8988T (cell line): ENCODE results near the gene INPP4B.
"Not testable (repeated sequence)": the region's sequence is repeated elsewhere in the genome, so short reads cannot be mapped to it uniquely, and the experiment has no call there.

ENCODE experiments used
- DNase-seq: peaks from one replicate; pipeline ENCODE4 v3.0.0; 2011

The INPP4B gene

DNA sequence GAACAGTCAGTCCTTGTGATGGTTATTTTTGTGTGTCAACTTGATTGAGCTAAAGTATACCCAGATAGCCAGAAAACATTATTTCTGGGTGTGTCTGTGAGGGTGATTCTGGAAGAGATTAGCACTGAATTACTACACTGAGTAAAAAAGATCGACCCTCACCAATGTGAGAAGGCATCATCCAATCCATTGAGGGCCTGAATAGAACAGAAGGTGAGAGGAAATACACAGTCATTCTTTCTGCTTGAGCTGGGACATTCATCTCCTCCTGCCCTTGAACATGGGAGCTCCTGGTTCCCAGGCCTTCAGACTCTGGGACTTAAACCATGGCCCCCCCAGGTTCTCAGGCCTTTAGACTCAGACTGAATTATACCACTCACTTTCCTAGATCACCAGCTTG is 22.3 kb downstream of the INPP4B start:
- DNase-seq, result no peak

DNA sequence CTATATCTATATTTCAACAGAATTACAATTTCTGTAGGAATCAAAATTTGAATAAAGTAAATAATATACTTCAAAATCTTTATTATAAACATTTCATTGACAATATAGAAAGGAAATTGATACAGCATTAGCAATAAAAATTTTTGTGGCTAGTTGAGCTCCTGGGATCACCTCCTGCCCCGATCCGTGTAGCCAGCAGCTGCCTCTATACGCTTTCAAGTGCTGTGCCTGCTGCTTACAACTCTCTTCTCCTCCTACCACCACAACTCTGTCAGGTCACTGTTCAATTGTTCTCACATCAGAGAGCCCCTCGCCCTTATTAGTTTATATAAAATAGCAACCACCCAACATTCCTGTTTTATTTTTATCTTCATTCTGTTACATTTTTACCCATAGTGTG is 27.6 kb downstream of the INPP4B start:
- no peak for DNase-seq

GRCh38 chr4:142818031-142818430 is 28.1 kb downstream of the INPP4B start:
- no peak for DNase-seq

- no peak for DNase-seq
Measured at GRCh38 chr4:142817442-142817841, 28.7 kb downstream of the INPP4B start.

- no peak for DNase-seq
Measured at GRCh38 chr4:142815834-142816233, 30.3 kb downstream of the INPP4B start.

DNA sequence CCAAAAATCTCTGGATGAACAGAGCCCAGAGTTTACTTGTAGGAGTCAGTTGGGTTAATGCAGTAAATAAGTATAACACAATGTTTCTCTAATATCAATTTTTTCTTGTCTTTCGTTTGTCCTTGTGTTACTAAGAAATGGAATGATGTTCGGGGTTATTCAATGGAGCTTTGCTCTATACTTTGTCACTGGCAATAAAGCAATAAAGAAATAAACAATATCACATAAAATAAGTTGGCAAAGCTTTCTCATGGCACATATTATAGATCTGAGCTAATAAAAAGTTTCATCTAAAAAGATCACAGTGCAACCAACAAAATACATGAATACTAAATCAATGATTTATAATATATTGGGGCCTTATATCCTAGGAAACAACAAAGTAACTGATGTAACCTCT is 32.7 kb downstream of the INPP4B start:
- no peak for DNase-seq

DNA sequence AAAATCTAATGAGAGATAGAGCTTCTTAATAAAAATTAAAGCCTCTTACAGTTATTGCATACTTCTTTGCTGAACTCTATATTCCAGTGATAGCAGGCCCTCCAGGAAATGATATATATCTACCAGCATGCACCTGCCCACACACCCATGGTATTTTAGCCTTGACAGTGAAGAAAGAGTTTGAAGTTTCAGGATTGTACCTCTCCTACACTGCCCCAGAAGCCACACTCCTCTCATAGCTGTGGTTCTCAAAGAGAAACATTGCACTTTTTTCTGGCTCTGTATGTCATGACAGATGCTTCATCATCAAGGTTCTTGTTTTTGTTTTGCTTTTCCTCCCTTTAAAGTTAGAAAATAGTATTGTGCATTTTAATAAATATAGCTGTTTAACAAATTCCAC is 34.0 kb downstream of the INPP4B start:
- DNase-seq, result no peak

DNA sequence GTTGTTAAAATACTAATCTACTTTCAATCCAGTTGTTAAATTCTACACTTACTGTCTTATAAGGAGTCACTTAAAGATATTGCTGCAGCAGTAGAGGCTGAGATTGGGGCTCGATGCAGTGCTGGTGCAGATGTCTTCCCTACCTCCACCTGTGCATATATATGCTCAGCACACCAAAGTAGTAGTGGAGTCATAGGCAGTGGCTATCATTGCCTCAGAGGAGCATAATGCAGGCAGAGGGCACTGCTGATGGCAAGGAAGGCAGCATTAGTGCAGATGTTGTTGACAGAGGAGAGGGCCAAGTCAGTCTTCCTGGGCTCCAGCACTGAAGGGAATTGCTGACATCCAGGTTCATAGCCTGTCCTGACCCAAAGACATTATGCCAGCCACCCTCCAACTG is 35.1 kb downstream of the INPP4B start:
- no peak for DNase-seq

DNA sequence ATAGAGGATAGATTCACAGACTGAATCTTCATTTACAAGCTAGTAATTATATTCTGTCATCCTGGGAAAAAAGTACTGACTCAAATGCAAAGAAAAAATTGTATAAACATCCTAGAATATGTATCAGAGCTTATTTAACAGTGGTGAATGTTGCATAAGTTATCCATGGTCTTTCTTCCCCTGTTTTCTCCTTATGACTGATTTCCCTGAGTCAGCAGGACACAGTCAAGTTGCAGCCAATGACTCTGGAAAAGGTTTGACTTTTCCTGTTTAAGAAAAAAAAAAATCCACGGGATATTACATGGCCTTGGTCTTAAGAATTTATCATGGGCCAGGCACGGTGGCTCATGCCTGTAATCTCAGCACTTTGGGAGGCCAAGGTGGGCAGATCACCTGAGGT is 36.5 kb downstream of the INPP4B start:
- no peak for DNase-seq

DNA sequence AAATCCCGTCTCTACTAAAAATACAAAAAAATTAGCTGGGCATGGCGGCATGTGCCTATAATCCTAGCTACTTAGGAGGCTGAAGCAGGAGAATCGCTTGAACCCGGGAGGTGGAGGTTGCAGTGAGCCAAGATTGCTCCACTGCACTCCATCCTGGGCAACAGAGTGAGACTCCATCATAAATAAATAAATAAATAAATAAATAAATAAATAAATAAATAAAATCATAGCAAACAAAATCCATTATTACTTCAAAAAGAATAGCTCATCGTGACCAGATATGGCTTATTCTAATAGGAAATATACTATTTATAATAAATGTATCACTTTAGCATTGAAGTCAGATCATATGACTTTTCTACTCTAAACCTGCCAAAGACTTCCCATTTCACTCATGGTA is 42.2 kb downstream of the INPP4B start:
- DNase-seq, result not testable (repeated sequence)

DNA sequence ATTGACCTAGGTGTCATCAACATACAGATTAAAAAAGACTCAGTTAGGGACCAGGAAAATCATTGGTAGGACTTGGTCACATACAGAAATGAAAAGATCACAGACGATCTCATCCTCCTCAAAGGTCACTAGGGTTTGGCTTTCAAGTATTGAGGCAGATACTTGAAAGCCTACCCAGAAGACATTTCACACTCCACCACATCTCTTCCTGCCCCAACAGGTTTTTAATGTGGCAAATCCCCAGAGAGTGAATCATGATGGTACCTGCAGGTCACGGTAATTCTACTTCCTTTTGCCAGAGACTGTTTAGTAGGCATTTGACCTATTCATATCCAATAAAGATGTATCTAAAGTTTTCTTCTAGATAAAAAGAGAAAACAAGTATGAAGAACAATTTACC is 44.1 kb downstream of the INPP4B start:
- no peak for DNase-seq

DNA sequence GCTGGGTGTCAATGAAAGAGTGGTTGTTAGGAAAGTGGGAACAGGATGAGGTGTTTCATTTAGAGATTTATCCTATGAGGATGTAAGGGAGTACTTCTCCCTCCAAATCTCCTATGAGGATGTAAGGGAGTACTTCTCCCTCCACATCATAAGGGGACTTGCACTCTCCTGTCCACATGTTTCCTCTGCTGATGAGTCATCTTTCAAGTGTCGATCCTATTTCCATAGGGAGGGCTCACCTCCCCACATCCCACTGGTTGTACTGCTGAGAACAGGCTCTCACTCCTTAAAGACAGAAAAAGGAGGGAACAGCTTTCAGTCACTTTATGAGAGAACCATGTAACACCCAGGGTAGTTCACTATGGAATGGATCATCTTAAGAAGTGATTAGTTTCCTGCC is 65.0 kb downstream of the INPP4B start:
- no peak for DNase-seq

DNA sequence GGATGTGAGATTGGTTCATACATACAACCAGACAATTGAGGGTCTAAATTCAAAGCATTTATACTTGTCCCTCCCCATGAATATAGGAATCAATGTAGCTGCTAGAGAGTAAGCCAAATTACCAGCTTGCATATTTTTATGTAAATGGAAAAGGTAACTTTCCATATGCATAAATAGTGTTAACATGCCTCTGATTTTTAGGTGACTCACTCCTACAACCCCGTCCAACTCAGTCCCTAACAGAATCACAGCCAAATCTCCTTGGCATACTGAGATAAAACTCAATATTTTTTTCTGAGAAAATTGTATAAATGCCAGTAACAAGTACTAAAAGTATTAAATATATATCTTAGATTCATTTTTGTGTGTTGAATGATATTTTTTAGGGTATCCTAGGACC is 67.2 kb downstream of the INPP4B start:
- DNase-seq, result no peak

GRCh38 chr4:142778430-142778829 is 67.7 kb downstream of the INPP4B start:
- DNase-seq, result no peak

DNA sequence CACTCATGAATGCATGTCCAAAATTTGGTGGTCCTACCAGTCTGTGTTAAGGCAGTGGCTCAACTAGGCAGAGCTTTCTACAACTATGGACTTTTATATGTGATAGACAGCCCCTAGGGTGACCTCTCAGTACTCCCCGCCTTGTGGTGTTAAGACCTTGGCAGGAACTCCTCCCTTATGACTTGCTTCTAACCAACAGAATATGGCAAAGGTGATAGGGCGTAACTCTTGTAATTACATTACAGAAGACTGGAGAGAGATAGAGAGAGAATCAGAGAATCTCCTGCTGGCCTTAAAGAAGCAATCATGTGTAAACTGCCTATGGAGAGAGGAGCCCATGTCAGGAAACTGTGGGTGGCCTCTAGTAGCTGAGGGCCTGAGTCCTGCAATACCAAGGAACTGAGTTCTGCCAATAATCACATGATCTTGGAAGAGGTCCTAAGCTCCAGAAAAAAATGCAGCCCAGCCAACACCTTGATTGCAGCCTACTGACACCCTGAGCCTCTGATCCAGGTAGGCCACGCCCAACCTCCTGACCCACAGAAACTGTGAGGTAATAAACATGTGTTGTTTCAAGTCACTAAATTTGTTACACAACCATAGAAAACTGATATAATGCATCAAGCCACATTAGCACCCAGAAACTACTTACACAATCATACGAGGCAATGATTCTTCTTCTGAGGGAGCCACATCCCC is 68.9 kb downstream of the INPP4B start:
- no peak for DNase-seq

DNA sequence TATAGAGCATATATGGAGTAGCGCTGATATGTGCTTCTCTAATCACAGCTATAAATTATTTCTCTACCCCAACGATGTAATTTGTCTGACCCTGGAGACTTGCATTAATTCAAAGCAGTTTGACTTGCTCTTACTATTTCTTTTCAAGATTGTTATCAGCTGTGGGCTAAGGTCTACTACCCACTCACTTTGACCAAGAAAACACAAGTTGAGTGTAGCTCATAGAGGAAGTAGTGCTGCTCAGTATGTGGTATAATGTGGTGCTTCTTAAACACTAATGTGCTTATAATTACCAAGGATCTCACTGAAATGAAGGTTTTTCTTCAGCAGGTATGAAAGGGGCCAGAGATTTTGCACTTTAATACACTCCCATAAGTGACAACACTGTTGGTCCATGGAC is 70.1 kb downstream of the INPP4B start:
- DNase-seq, result no peak

- DNase-seq, result no peak
Measured at GRCh38 chr4:142773505-142773904, 72.6 kb downstream of the INPP4B start.

GRCh38 chr4:142762280-142762679 is 83.8 kb downstream of the INPP4B start:
- no peak for DNase-seq

- DNase-seq, result no peak
Measured at GRCh38 chr4:142752202-142752786, 93.8 kb downstream of the INPP4B start.

- no peak for DNase-seq
Measured at GRCh38 chr4:142743121-142743825, 102.8 kb downstream of the INPP4B start.

DNA sequence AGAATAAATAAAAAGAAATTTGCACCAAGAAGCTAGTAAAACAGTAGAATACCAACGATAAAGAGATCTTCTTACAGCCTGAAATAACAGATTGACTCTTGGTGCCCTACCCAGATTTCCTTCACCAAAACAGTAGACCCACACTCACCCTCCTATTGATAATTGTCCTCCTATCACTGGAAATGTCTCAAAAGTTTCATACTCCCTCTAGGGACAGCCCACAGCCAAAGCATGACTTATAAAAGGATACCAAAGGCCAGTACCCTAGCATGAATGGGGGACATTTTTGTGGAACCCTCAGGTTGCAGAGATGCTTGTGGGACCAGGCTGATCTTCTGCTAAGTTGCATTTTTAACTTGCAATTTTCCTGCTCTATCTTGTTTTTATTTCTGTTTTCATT is 104.1 kb downstream of the INPP4B start:
- no peak for DNase-seq

DNA sequence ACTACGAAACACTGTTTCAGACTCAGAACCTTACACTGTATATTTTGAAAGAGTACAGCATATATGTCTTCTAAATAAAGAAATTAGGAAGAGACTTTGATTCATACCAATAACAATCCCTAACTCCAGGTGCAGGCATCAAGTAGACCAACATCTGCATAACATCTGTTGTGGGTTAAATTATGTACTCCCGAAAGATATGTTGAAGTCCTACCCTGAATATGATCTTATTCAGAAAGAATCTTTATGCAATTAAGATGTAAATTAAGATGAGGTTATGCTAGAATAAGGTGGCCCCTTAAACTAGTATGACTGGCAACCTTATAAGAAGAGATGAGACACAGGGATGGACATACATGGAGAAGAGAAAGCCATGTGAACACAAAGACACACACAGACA is 117.9 kb downstream of the INPP4B start:
- DNase-seq, result no peak

GRCh38 chr4:142727149-142727548 is 119.0 kb downstream of the INPP4B start:
- no peak for DNase-seq

GRCh38 chr4:142725886-142726285 is 120.2 kb downstream of the INPP4B start:
- no peak for DNase-seq

DNA sequence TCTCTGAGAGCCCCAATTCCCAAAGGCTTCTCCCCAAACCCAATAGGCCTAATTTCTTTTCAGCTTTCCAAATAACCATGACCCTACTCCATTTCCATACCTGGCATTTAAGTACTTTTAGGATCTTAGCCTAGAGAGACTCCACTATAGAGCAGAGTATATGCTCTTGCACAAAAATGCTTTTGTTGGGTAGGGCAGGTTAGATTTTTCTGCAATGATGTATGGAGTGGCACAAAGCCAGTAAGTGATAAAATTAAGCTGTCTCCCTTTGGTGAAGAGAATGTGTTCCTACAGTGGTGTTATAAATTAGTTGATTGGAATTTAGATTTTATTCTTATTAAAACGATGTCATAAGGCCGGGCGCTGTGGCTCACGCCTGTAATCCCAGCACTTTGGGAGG is 124.9 kb downstream of the INPP4B start:
- no peak for DNase-seq
